ENCODE results near the gene SRP14. TPM values are rescaled to one million over a fixed set of nuclear protein-coding genes. Genes with fewer than 3 reads are reported as not detected.
A peak's percentile ranks its signal among the peaks of the same experiment; 100 is the strongest.

Gene SRP14
- total and polyA plus RNA-seq, 9 of the 15 experiments (the other 6 are each of a cell fraction or from before 2014, with no cell fraction given), result 161 to 1,097 (median 402) TPM

DNA sequence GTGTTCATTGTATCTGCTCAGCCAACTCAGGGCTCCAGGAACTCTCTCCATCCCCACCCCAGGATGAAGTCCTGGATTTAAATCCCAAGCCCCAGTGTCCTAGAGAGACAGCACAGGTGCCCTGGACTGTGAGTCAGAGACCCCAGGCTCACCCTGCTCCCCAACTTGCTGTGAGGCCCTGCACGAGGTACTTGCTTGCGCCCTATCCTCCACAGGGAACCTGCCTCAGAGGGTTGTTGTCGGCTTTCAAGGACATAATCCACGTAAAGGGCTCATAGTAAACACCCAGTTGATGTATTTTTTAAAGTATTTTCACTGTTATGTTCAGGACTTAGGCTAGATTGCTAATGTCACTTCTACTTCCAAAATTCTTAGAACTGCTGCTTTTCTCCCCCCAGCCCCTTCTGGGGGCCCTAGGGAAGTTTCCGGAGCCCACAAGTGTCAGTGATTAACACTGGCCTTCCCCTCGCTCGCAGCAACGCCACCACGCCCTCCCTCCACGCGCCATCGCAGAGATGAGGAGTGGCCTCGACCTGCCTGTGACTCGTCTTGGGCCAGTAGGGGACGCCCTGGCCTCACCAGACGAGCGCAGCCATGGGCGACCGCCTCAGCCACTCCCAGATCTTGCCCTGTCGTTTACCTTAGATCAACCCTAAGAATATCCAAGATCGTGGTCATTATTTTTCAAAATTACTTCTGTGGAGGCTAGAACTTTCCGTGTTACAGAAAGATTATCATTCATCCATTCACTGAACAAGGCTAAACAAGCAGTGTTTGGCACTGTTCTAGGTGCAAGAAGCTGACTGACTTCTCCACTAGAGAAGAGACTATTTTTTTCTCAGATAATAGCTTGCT, 6.0 kb upstream of the SRP14 start (continued):
- TF ChIP-seq, protein P1, sequence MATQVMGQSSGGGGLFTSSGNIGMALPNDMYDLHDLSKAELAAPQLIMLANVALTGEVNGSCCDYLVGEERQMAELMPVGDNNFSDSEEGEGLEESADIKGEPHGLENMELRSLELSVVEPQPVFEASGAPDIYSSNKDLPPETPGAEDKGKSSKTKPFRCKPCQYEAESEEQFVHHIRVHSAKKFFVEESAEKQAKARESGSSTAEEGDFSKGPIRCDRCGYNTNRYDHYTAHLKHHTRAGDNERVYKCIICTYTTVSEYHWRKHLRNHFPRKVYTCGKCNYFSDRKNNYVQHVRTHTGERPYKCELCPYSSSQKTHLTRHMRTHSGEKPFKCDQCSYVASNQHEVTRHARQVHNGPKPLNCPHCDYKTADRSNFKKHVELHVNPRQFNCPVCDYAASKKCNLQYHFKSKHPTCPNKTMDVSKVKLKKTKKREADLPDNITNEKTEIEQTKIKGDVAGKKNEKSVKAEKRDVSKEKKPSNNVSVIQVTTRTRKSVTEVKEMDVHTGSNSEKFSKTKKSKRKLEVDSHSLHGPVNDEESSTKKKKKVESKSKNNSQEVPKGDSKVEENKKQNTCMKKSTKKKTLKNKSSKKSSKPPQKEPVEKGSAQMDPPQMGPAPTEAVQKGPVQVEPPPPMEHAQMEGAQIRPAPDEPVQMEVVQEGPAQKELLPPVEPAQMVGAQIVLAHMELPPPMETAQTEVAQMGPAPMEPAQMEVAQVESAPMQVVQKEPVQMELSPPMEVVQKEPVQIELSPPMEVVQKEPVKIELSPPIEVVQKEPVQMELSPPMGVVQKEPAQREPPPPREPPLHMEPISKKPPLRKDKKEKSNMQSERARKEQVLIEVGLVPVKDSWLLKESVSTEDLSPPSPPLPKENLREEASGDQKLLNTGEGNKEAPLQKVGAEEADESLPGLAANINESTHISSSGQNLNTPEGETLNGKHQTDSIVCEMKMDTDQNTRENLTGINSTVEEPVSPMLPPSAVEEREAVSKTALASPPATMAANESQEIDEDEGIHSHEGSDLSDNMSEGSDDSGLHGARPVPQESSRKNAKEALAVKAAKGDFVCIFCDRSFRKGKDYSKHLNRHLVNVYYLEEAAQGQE (IDR thresholded peaks at IDR 0.05; ENCODE audit: borderline replicate concordance), result peak; percentile 91
- TF ChIP-seq, protein P1 (CRISPR knock-in tag; IDR thresholded peaks at IDR 0.05; ENCODE audit: low read depth), result no peak
- TF ChIP-seq HIVEP1 (CRISPR knock-in tag; IDR thresholded peaks at IDR 0.05), result no peak
- TF ChIP-seq, protein P2, sequence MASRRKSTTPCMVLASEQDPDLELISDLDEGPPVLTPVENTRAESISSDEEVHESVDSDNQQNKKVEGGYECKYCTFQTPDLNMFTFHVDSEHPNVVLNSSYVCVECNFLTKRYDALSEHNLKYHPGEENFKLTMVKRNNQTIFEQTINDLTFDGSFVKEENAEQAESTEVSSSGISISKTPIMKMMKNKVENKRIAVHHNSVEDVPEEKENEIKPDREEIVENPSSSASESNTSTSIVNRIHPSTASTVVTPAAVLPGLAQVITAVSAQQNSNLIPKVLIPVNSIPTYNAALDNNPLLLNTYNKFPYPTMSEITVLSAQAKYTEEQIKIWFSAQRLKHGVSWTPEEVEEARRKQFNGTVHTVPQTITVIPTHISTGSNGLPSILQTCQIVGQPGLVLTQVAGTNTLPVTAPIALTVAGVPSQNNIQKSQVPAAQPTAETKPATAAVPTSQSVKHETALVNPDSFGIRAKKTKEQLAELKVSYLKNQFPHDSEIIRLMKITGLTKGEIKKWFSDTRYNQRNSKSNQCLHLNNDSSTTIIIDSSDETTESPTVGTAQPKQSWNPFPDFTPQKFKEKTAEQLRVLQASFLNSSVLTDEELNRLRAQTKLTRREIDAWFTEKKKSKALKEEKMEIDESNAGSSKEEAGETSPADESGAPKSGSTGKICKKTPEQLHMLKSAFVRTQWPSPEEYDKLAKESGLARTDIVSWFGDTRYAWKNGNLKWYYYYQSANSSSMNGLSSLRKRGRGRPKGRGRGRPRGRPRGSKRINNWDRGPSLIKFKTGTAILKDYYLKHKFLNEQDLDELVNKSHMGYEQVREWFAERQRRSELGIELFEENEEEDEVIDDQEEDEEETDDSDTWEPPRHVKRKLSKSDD (conservative IDR thresholded peaks at IDR 0.05; ENCODE audit: low read length), result no peak
- TF ChIP-seq MYNN (IDR thresholded peaks at IDR 0.05), result peak; percentile 46; the same call in 1 of the 2 replicates
- no peak for TF ChIP-seq MYNN (CRISPR knock-in tag; IDR thresholded peaks at IDR 0.05)
- peak; percentile 84; the same call in 1 of the 2 replicates for TF ChIP-seq LCOR (CRISPR knock-in tag; IDR thresholded peaks at IDR 0.05)
- TF ChIP-seq NCOR1 (IDR thresholded peaks at IDR 0.05), result no peak
- no peak for TF ChIP-seq NFIX (CRISPR knock-in tag; IDR thresholded peaks at IDR 0.05; ENCODE audit: low read depth)
- peak; percentile 96 for TF ChIP-seq KLF13 (tag; IDR thresholded peaks at IDR 0.05; ENCODE audit: borderline replicate concordance, low read depth)
- TF ChIP-seq RBM39 (optimal IDR thresholded peaks at IDR 0.05; ENCODE audit: low read depth, low read length), result peak; percentile 66
- peak; percentile 71; the same call in 1 of the 2 replicates for TF ChIP-seq L3MBTL2 (IDR thresholded peaks at IDR 0.05)
- no peak for TF ChIP-seq ZNF224 (CRISPR knock-in tag; IDR thresholded peaks at IDR 0.05)
- TF ChIP-seq ARID2 (IDR thresholded peaks at IDR 0.05), result peak; percentile 82
- TF ChIP-seq, protein P3, sequence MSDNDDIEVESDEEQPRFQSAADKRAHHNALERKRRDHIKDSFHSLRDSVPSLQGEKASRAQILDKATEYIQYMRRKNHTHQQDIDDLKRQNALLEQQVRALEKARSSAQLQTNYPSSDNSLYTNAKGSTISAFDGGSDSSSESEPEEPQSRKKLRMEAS (CRISPR knock-in tag; IDR thresholded peaks at IDR 0.05), result peak; percentile 77
- TF ChIP-seq MCM7 (IDR thresholded peaks at IDR 0.05), result no peak
- no peak for TF ChIP-seq CHCHD3 (CRISPR knock-in tag; IDR thresholded peaks at IDR 0.05)
- TF ChIP-seq GATAD2B (IDR thresholded peaks at IDR 0.05; ENCODE audit: borderline replicate concordance), result peak; percentile 79; the same call in 1 of the 2 replicates

All from K562 (cell line).